Lower leg skin (tissue), 4 donors: ENCODE measurements around the gene FAAH. TPM values are rescaled to one million over a fixed set of nuclear protein-coding genes. Genes with fewer than 3 reads are reported as not detected.
A peak's percentile ranks its signal among the peaks of the same experiment; 100 is the strongest.

ENCODE experiments used
- DNase-seq, 2 donors: peaks; one replicate each; pipeline ENCODE4 v3.0.0-alpha.2; 2019; ENCODE audit warnings: low spot score in 2 of 2
- H3K4me3 ChIP-seq: fragments of 200-600 bp; sonication (generic); 2 replicates; pipeline ENCODE4 v1.5.1; 2017; ENCODE audit warnings: mild to moderate bottlenecking, low read depth; ENCODE audit not compliant: poor library complexity, severe bottlenecking
- CTCF ChIP-seq, 3 donors: fragments of 450-650 bp; IDR thresholded peaks; one replicate each; pipeline ENCODE4 v1.5.1; 2016; ENCODE audit warnings: antibody characterized with exemption in 3 of 3, mild to moderate bottlenecking in 3 of 3, moderate library complexity in 2 of 3
- POLR2A ChIP-seq, 2 donors: fragments of 450-650 bp; IDR thresholded peaks; one replicate each; pipeline ENCODE4 v1.6.1; 2016 to 2017; ENCODE audit warnings: antibody characterized with exemption in 2 of 2, mild to moderate bottlenecking in 1 of 2, moderate library complexity in 1 of 2
- WGBS, 2 donors: methylation state at CpG; one replicate each; pipeline ENCODE4 v1.1.5; 2018; 5-methylcytosine and 5-hydroxymethylcytosine counted together
- intact Hi-C: fragments of 100-400 bp; cut with DNase I; formaldehyde crosslinking; loops from one replicate; pipeline ENCODE4 v1.15.0; 2023; ENCODE audit warnings: low total_unique reads
- total RNA-seq, 4 donors: library from RNA; depleted of rRNA; stranded (reverse); fragments of >200 nt; gene quantifications; one replicate each; pipeline ENCODE4 v1.1.0, GENCODE V29; 2016

The FAAH gene
- total RNA-seq, 4 donors from 2014 or later: 26.3 to 30.7 (median 28.4) TPM

- H3K4me3 ChIP-seq: no peak overlapping the region
- TF ChIP-seq POLR2A (IDR thresholded peaks at IDR 0.05) (no peak), CTCF (IDR thresholded peaks at IDR 0.05) (no peak)
- no peak for DNase-seq
- intact Hi-C loops: loop anchor here (2.0 kb wide), 1 partner anchor 81 kb away; no protein-coding TSS in a partner anchor
- WGBS, 2 donors: 71 to 83% methylated on average over 3 of the region's 3 CpGs
Measured at GRCh38 chr1:46445773-46446256, 51.7 kb downstream of the FAAH start.

- intact Hi-C loops: loop anchor here (2.0 kb wide), 1 partner anchor 80 kb away; no protein-coding TSS in a partner anchor
- TF ChIP-seq POLR2A (IDR thresholded peaks at IDR 0.05) (no peak), CTCF (IDR thresholded peaks at IDR 0.05) (no peak)
- no peak overlapping the region for H3K4me3 ChIP-seq
- DNase-seq: peak; percentile 62 to 96
- WGBS, 2 donors: 32 to 37% methylated on average over 15 of the region's 15 CpGs
Measured at GRCh38 chr1:46446646-46447498, 52.8 kb downstream of the FAAH start.

- no peak for DNase-seq
- no peak overlapping the region for H3K4me3 ChIP-seq
- intact Hi-C loops: loop anchor here (2.0 kb wide), 1 partner anchor 79 kb away; no protein-coding TSS in a partner anchor
- 39 to 44% methylated on average over 14 of the region's 14 CpGs for WGBS, 2 donors
- TF ChIP-seq POLR2A (IDR thresholded peaks at IDR 0.05): no peak
- no peak for TF ChIP-seq CTCF (IDR thresholded peaks at IDR 0.05)
Measured at GRCh38 chr1:46447499-46448108, 53.5 kb downstream of the FAAH start.

GRCh38 chr1:46448109-46448911 lies 54.2 kb downstream of the FAAH start:
- DNase-seq: no peak
- intact Hi-C loops: no loop called here
- H3K4me3 ChIP-seq: no peak overlapping the region
- WGBS, 2 donors: 8 to 9% methylated on average over 38 to 62 of the region's 76 CpGs
- TF ChIP-seq POLR2A (IDR thresholded peaks at IDR 0.05): no peak
- no peak for TF ChIP-seq CTCF (IDR thresholded peaks at IDR 0.05)

GRCh38 chr1:46449223-46450159 lies 55.4 kb downstream of the FAAH start:
- intact Hi-C loops: no loop called here
- DNase-seq: no peak
- no peak overlapping the region for H3K4me3 ChIP-seq
- 74 to 80% methylated on average over 6 of the region's 6 CpGs for WGBS, 2 donors
- TF ChIP-seq CTCF (IDR thresholded peaks at IDR 0.05) (no peak), POLR2A (IDR thresholded peaks at IDR 0.05) (no peak)
